RWPE2 (cell line): Measurements from ENCODE around the gene SAYSD1.

Source experiments
- ATAC-seq: fragments of 200-7000 bp; cut with Tn5 transposase; 3 replicates; pipeline ENCODE4 v1.9.1; 2021; ENCODE audit warnings: low read depth
- DNase-seq: peaks from one replicate; pipeline ENCODE4 v3.0.0-alpha.2; 2020; ENCODE audit warnings: low spot score
- H3K27ac ChIP-seq: fragments of 450-650 bp; 2 replicates; pipeline ENCODE4 v1.5.1; 2017; ENCODE audit warnings: mild to moderate bottlenecking; ENCODE audit not compliant: poor library complexity, severe bottlenecking
- H3K27me3 ChIP-seq: fragments of 250-450 bp; sonication (Bioruptor Pico); 2 replicates; pipeline ENCODE4 v1.5.1; 2021; ENCODE audit warnings: mild to moderate bottlenecking, moderate library complexity; ENCODE audit not compliant: insufficient read depth, poor library complexity, severe bottlenecking
- H3K36me3 ChIP-seq: fragments of 250-450 bp; sonication (Bioruptor Pico); 2 replicates; pipeline ENCODE4 v1.5.1; 2020; ENCODE audit warnings: low read depth, mild to moderate bottlenecking, moderate library complexity
- H3K4me1 ChIP-seq: fragments of 250-450 bp; sonication (Bioruptor Pico); 2 replicates; pipeline ENCODE4 v1.5.1; 2021; ENCODE audit warnings: mild to moderate bottlenecking, moderate library complexity; ENCODE audit not compliant: insufficient read depth, poor library complexity, severe bottlenecking
- H3K4me3 ChIP-seq: fragments of 250-450 bp; sonication (Bioruptor Pico); 2 replicates; pipeline ENCODE4 v1.5.1; 2021; ENCODE audit warnings: mild to moderate bottlenecking, moderate library complexity; ENCODE audit not compliant: severe bottlenecking
- H3K9me3 ChIP-seq: fragments of 250-450 bp; sonication (Bioruptor Pico); 2 replicates; pipeline ENCODE4 v1.5.1; 2021; ENCODE audit warnings: mild to moderate bottlenecking, moderate library complexity; ENCODE audit not compliant: severe bottlenecking
- TF ChIP-seq, protein P1 (sequence below): fragments of 450-650 bp; IDR thresholded peaks from one replicate; pipeline ENCODE4 v1.5.1; 2017; ENCODE audit warnings: mild to moderate bottlenecking, moderate library complexity; ENCODE audit not compliant: poor library complexity, severe bottlenecking

Gene SAYSD1

DNA sequence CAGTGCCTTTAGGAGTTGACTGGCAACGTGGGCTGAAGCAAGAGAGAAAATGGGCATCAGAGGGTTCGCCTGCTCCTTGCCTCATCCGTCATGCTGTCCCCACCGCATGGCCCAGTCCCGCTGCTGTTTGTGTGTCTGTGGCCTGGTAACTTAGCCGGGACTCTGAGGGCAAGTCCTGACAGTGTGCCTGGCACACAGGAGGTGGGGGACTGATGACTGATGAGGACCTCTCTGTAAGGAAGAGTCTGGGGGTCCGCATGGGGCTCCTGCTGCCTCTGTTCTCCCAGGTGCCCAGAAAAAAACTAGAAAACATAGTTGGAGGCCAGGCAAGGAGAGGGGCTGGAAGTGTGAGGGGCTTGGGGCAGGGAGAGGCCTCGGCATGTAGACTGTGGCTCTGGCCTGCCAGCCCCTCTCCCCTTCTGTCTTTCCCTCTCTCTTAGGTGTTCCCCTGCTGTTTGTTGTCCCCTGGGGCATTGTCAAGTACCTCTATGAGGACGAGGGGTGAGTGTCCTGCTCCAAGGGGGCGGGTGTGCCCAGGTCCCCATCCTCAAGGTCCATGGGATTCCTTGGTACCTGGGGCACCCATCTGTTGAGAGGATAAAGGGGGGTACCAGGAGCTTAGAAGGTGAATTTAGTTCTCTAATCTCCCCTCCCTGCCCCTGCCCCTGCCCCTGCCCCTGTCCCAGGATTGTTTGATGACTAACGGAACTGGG lies 36.9 kb downstream of the SAYSD1 start:
- ATAC-seq, result no peak
- Histone ChIP-seq H3K36me3 (no peaks in the 10 kb centered on the region), H3K4me1 (no peaks in the 10 kb centered on the region), H3K27ac (no peak overlapping the region), H3K9me3 (no peaks in the 10 kb centered on the region), H3K4me3 (no peak overlapping the region), H3K27me3 (no peaks in the 10 kb centered on the region)
- no peak for DNase-seq
- TF ChIP-seq, protein P1, sequence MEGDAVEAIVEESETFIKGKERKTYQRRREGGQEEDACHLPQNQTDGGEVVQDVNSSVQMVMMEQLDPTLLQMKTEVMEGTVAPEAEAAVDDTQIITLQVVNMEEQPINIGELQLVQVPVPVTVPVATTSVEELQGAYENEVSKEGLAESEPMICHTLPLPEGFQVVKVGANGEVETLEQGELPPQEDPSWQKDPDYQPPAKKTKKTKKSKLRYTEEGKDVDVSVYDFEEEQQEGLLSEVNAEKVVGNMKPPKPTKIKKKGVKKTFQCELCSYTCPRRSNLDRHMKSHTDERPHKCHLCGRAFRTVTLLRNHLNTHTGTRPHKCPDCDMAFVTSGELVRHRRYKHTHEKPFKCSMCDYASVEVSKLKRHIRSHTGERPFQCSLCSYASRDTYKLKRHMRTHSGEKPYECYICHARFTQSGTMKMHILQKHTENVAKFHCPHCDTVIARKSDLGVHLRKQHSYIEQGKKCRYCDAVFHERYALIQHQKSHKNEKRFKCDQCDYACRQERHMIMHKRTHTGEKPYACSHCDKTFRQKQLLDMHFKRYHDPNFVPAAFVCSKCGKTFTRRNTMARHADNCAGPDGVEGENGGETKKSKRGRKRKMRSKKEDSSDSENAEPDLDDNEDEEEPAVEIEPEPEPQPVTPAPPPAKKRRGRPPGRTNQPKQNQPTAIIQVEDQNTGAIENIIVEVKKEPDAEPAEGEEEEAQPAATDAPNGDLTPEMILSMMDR, result no peak

GRCh38 chr6:39076623-39077535 lies 38.1 kb downstream of the SAYSD1 start:
- Histone ChIP-seq H3K9me3 (no peaks in the 10 kb centered on the region), H3K27ac (no peak overlapping the region), H3K4me1 (no peaks in the 10 kb centered on the region), H3K27me3 (no peaks in the 10 kb centered on the region), H3K4me3 (no peak overlapping the region), H3K36me3 (no peaks in the 10 kb centered on the region)
- ATAC-seq, result no peak
- TF ChIP-seq, protein P1, result no peak
- DNase-seq, result no peak

DNA sequence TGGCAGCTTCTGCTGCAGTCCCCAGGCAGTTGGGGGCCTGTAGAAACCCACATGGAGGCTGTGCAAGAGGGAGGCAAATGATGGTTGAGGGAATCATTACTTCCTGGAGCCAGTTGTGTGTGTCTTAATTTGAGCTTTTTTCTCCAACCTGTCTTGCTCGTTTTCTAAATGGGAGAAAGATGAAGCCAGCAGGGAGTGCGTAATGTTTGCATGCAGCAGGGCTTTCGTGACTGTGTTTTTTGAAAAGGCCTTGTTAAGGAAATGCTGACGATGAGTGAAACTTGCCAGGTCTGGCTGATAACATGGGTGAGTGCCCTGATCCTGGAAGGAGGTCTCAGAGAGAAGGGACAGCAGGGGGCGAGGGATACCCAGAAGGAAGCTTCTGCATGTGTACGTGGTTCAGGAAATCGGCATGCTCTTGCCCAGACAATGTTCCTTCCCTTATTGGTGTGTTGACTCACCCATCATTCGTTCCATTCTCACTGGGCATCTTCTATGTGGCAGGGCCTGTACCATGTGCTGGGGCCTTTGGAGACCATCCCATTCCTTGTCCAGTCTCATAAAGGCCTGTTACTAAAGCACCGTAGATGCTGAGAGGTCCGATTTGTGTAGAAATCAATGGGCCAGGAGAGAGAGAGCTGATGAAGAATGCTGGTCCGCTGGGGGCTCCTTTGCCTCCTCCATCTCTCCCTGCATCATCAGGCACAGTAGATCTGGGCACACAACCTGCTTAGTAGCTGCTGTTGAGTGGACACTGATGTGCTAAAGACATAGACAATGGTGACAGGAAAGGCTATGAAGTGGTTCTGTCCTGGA lies 39.0 kb downstream of the SAYSD1 start:
- no peak overlapping the region for H3K27ac ChIP-seq
- DNase-seq, result no peak
- no peak for ATAC-seq
- TF ChIP-seq, protein P1, result no peak
- no peaks in the 10 kb centered on the region for H3K4me1 ChIP-seq
- no peaks in the 10 kb centered on the region for H3K27me3 ChIP-seq
- no peaks in the 10 kb centered on the region for H3K36me3 ChIP-seq
- H3K9me3 ChIP-seq, result no peaks in the 10 kb centered on the region
- H3K4me3 ChIP-seq, result no peak overlapping the region

GRCh38 chr6:39075010-39075686 lies 39.8 kb downstream of the SAYSD1 start:
- H3K27me3 ChIP-seq, result no peaks in the 10 kb centered on the region
- H3K4me3 ChIP-seq, result no peak overlapping the region
- ATAC-seq, result no peak
- no peak for DNase-seq
- no peaks in the 10 kb centered on the region for H3K4me1 ChIP-seq
- H3K27ac ChIP-seq, result no peak overlapping the region
- no peaks in the 10 kb centered on the region for H3K9me3 ChIP-seq
- TF ChIP-seq, protein P1, result no peak
- no peaks in the 10 kb centered on the region for H3K36me3 ChIP-seq
